Activated effector memory CD4-positive, alpha-beta T cell treated with anti-CD3 and anti-CD28 coated beads, Interleukin-2, amount 50 U/mL, for 16 hours (primary cell): ENCODE measurements around the gene CDIP1.

Experiments
- DNase-seq: peaks from one replicate; pipeline ENCODE4 v3.0.0-alpha.2; 2020

CDIP1 gene

DNA sequence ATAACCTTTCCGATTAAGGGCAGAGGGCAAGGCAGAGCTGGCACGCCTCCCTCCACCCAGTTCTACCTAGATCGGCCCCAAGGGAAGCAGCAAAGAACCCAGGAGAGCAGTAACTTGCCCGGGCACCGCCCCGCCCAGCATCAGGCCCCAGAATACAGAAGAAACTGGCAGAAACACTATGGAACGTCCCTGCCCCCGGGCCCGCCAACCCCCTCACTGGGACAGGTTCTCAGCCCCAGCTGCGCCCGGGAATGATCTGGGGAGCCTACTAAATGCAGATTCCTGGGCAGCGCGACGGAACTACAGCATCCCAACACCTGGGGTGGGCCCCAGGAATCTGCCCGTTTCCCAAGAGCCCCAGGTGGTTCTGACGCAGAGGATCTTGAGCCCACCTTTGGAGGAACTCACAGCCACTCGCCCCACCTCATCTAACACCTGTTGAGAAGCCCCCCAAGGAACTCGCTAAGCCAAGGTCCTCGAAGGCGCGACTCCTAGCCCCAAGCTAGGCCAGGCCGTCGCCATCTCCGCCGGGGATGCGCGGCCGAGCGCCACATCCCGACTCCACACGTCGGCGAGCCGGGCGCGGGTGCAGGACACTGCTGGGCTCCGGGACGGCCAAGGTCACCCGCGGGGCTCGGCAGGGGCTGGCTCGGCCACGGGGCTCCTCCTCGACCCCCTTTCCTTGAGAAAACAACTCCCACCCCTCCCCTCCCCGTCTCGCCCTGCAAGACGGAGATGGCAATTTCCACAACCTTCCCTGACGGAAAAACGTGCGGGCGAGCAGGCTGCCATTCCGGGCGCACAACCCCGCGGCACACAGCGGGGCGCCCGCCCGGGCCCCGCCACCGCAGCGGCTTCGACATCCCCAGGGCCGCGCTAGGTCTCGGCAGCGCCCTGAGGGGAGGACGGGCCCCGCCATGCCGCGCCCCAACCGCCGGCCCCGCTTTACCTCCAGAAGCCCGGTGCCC, 913 bp downstream of the CDIP1 start:
- no peak for DNase-seq

DNA sequence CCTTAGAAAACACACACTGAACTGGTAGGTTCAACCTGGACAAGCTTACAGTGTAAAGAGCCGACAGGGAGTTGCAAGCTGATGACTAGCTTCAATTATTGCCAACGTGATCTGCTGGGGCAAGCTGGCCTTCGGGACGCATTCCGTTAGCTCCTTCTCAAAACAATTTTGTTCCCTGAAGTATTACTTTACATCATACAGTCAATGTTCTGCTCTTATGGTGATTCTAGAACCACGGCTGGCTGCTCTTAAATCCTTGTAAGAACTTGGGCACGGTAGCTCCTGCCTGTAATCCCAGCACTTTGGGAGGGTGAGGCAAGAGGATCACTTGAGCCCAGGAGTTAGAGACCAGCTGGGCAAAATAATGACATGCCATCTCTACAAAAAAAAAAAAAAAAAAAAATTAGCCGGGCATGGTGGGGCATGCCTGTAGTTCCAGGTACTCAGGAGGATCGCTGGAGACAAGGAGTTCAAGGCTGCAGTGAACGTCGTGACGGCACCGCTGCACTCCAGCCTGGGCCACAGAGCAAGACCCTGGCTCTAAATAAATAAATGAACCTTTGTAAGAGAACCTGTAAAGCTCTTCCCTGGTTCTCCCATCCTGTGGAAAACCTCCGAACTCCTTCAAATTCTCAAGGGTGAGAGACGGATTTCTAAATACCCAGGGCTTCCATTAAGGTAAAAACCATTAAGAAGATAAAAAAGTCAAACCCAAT, 2.0 kb downstream of the CDIP1 start:
- DNase-seq: no peak

GRCh38 chr16:4535627-4536108, 2.9 kb downstream of the CDIP1 start:
- DNase-seq: no peak

- DNase-seq: no peak
Observed at GRCh38 chr16:4534151-4534790, 4.3 kb downstream of the CDIP1 start.

- DNase-seq: no peak
Observed at GRCh38 chr16:4533490-4533889, 5.1 kb downstream of the CDIP1 start.

DNA sequence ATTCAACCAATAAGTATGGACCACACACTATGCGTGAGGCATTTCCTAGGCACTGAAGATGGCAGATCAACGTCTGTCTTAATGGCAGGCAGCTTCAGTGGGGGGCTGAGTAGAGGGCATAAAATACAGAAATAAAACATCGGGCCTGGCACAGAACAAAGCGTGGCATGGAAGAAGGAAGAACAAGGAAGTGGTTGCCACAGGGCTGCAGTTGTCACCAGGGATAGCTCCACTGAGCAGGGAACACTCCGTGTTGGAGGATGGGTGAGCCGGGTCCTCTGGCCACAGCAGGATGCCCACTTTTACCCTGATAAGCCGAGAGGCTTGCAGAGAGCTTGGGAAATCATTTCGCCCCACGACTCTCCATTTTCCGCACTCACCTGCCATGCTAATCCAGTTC, 6.3 kb downstream of the CDIP1 start:
- DNase-seq: no peak

DNA sequence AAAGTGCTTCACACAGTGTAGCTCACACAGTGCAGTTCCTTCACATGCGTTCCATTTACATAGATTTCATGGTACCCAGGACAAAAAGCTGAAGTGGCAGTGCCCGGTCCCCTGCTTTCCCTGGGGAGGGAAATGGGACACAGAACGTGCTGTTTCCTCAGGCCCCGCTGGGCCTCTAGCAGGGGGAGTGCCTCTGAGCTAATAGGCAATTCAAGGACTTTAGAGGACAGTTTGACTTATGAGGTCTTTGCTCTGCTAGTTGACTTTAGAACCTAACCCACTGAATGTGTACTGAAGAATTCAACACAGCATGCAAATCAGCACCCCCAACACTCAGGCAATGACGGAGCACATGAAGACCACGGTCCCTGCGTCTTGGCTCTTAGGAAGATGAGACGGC, 6.8 kb downstream of the CDIP1 start:
- DNase-seq: no peak

DNA sequence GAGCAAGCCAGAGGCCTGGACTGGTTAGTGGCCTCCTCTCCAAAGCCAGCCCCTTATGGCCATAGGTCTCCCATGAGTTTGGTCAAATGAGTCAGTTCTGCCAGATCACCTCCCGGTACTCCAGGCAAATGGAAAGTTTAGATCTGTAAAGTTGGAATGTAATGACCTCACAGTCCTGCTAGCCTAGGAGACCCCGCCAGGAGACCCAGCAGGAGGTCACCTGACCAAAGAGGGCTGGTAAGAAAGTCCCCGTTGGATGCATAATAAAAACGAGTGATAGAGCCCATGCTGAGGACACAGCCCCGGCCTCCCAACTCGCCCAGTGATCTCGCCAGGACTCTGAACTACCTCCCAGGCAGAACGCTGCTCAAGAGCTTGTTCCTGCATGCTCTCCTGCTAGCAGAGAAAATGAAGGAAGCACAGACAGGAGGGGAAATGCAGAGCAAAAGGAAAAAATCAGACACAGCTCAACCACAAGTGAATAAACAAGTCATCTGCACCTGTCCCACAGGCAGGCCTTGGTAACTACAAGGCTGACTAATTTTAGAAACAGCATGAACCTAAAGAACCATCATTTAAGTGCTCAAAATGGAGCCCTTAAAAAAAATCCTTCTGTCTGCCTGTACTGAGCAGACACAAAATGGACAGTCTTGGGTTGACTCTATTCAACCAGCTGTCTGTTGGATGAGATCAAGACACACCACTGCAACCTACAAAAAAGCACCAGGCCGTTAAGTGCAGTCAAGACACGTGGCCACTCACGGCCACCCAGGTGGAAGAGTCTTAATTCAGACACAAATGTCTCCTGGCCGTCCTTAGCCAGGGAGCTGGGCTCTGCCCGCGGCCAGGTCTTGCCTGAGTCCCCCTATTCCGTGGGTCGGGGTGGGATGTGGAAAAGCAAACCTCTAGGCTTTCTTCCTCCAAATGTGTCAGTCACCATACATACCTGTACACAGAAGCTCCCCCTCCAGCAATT, 9.2 kb downstream of the CDIP1 start:
- no peak for DNase-seq

GRCh38 chr16:4525634-4526277, 12.8 kb downstream of the CDIP1 start:
- no peak for DNase-seq

GRCh38 chr16:4525069-4525468, 13.5 kb downstream of the CDIP1 start:
- no peak for DNase-seq

DNA sequence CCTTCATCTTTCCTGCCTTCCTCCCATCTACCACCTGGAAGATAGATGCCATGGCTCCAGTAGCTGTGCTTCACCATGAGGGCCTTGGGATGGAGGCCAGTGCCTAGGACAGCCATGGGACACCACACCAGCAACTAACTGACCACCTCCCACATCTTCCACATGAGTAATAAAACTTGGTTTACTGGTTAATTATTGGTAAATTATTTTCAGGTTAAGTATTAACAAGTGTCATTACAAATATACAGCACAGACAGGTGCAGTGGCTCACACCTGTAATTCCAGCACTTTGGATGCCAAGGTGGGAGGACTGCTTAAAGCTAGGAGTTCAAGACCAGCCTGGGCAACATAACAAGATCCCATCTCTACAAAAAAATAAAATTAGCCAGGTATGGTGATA, 14.0 kb downstream of the CDIP1 start:
- no peak for DNase-seq

GRCh38 chr16:4523686-4524085, 14.9 kb downstream of the CDIP1 start:
- DNase-seq: no peak

GRCh38 chr16:4522051-4522581, 16.5 kb downstream of the CDIP1 start:
- no peak for DNase-seq

DNA sequence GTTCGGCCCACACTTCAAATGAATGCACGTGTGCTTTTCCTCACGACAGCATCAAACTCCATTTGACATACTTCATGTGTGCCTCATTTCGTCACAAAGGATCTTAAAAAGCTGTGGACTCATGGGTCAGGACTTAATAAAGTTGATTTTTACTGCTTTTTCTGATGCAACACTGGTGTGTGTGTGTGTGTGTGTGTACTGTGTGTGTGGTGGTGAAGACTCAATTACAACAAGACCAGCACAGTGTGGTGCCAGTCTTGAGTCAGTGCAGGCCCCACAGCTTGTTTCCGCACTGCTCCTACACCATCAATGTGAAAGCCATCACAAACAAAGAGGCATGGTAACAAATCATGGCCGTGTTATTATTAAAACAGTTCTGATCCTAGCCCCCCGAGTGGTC, 17.7 kb downstream of the CDIP1 start:
- no peak for DNase-seq

- no peak for DNase-seq
Observed at GRCh38 chr16:4519274-4520058, 19.1 kb downstream of the CDIP1 start.

GRCh38 chr16:4517812-4518680, 20.5 kb downstream of the CDIP1 start:
- no peak for DNase-seq

GRCh38 chr16:4515611-4516233, 22.9 kb downstream of the CDIP1 start:
- DNase-seq: no peak

GRCh38 chr16:4514606-4515005, 24.0 kb downstream of the CDIP1 start:
- no peak for DNase-seq

GRCh38 chr16:4513881-4514280, 24.7 kb downstream of the CDIP1 start:
- DNase-seq: no peak
